K562 (cell line): ENCODE measurements around the gene SLC6A20. TPM values are rescaled to one million over a fixed set of nuclear protein-coding genes. Genes with fewer than 3 reads are reported as not detected.

Source experiments
- FOXA3 ChIP-seq, 2 experiments: fragments of 450-650 bp in 1 of 2; sonication (generic) in 1 of 2; formaldehyde crosslinking; IDR thresholded peaks in 1 of 2; conservative IDR thresholded peaks in 1 of 2; 2 replicates each; pipeline versions ENCODE4 v1.4.0 to v1.8.0; 2020 to 2022; ENCODE audit warnings: mild to moderate bottlenecking in 2 of 2, missing genetic modification reagents in 1 of 2
- FOXJ3 ChIP-seq: sonication (generic); formaldehyde crosslinking; IDR thresholded peaks from 2 replicates; pipeline ENCODE4 v1.4.0; 2020; ENCODE audit warnings: mild to moderate bottlenecking, missing genetic modification reagents
- GABPA ChIP-seq: fragments of 200-800 bp; sonication (Bioruptor generic); conservative IDR thresholded peaks from 2 replicates; pipeline ENCODE4 v1.6.1; 2016; ENCODE audit warnings: low read depth, missing genetic modification characterization, missing compliant biosample characterization
- MBD2 ChIP-seq: sonication (generic); IDR thresholded peaks from 2 replicates; pipeline ENCODE4 v1.6.1; 2016; ENCODE audit warnings: low read depth, borderline replicate concordance
- MCM3 ChIP-seq: fragments of 450-650 bp; IDR thresholded peaks from 2 replicates; pipeline ENCODE4 v1.6.1; 2016
- NFE2L1 ChIP-seq: fragments of 450-650 bp; IDR thresholded peaks from 2 replicates; pipeline ENCODE4 v1.6.1; 2016; ENCODE audit warnings: missing genetic modification characterization, low read depth, mild to moderate bottlenecking, missing compliant biosample characterization, moderate library complexity, borderline replicate concordance
- NR4A1 ChIP-seq, 2 experiments: fragments of 250-450 bp in 1 of 2; fragments of 450-650 bp in 1 of 2; sonication (Bioruptor Pico) in 1 of 2; IDR thresholded peaks; 2 replicates each; pipeline versions ENCODE4 v1.4.0 to v1.6.1; 2016 to 2020; ENCODE audit warnings: mild to moderate bottlenecking in 2 of 2, missing compliant biosample characterization in 1 of 2, missing genetic modification characterization in 1 of 2, moderate library complexity in 1 of 2
- NRF1 ChIP-seq, 2 experiments: fragments of 450-650 bp; IDR thresholded peaks in 1 of 2; conservative IDR thresholded peaks in 1 of 2; 2 replicates each; pipeline ENCODE4 v1.6.1; 2014; ENCODE audit warnings: mild to moderate bottlenecking in 2 of 2
- SIRT6 ChIP-seq: IDR thresholded peaks from one replicate; pipeline ENCODE4 v1.6.1; 2012; ENCODE audit warnings: low read depth, mild to moderate bottlenecking, control low read depth, inconsistent platforms, low read length, moderate library complexity
- ZNF12 ChIP-seq: sonication (generic); formaldehyde crosslinking; IDR thresholded peaks from 2 replicates; pipeline ENCODE4 v1.4.0; 2020; ENCODE audit warnings: mild to moderate bottlenecking, missing genetic modification reagents
- ZNF174 ChIP-seq: fragments of 250-450 bp; sonication (Bioruptor Pico); IDR thresholded peaks from 2 replicates; pipeline ENCODE4 v1.4.0; 2020; ENCODE audit warnings: mild to moderate bottlenecking
- ZNF3 ChIP-seq: fragments of 250-450 bp; sonication (Bioruptor Pico); IDR thresholded peaks from 2 replicates; pipeline ENCODE4 v1.5.0; 2021; ENCODE audit warnings: mild to moderate bottlenecking, moderate library complexity
- ZNF76 ChIP-seq: fragments of 250-450 bp; sonication (Bioruptor Pico); IDR thresholded peaks from 2 replicates; pipeline ENCODE4 v1.4.0; 2020; ENCODE audit warnings: mild to moderate bottlenecking, moderate library complexity, borderline replicate concordance
- polyA plus RNA-seq, 8 experiments: library from polyadenylated mRNA; depleted of rRNA in 4 of 8; stranded (reverse) in 5 of 8; unstranded in 3 of 8; fragments of >200 nt; fragmentation: Nextera tagmentation in 2 of 8; fragmentation: Illumina TruSeq in 1 of 8; extraction: Ambion mirVana in 2 of 8; extraction: Trizol in 1 of 8; gene quantifications; 2 replicates each; pipeline versions ENCODE4 v1.2.1 to v1.2.3, GENCODE V29; 2011 to 2014; ENCODE audit warnings: inconsistent platforms in 1 of 8, missing spikeins in 1 of 8
- total RNA-seq, 7 experiments: library from RNA; depleted of rRNA in 6 of 7; stranded (reverse); fragments of >200 nt in 6 of 7; fragmentation: Illumina TruSeq in 2 of 7; extraction: Trizol in 2 of 7; gene quantifications; 2 replicates each; pipeline versions ENCODE4 v1.2.1 to v1.2.3, GENCODE V29; 2011 to 2021; ENCODE audit warnings: low replicate concordance in 1 of 7
- TF ChIP-seq, protein P1 (sequence below): fragments of 450-650 bp; IDR thresholded peaks from 2 replicates; pipeline ENCODE4 v1.6.1; 2016
- TF ChIP-seq, protein P2 (sequence below): fragments of 200-400 bp; formaldehyde crosslinking; IDR thresholded peaks from 2 replicates; pipeline ENCODE4 v1.6.1; 2017; ENCODE audit warnings: mild to moderate bottlenecking, low read depth, low read length, moderate library complexity
- TF ChIP-seq, protein P3 (sequence below): sonication (generic); formaldehyde crosslinking; IDR thresholded peaks from 2 replicates; pipeline ENCODE4 v1.9.0; 2022; ENCODE audit warnings: mild to moderate bottlenecking, missing genetic modification reagents

The SLC6A20 gene
- total and polyA plus RNA-seq, 9 of the 15 experiments (the other 6 are each of a cell fraction or from before 2014, with no cell fraction given): not detected

DNA sequence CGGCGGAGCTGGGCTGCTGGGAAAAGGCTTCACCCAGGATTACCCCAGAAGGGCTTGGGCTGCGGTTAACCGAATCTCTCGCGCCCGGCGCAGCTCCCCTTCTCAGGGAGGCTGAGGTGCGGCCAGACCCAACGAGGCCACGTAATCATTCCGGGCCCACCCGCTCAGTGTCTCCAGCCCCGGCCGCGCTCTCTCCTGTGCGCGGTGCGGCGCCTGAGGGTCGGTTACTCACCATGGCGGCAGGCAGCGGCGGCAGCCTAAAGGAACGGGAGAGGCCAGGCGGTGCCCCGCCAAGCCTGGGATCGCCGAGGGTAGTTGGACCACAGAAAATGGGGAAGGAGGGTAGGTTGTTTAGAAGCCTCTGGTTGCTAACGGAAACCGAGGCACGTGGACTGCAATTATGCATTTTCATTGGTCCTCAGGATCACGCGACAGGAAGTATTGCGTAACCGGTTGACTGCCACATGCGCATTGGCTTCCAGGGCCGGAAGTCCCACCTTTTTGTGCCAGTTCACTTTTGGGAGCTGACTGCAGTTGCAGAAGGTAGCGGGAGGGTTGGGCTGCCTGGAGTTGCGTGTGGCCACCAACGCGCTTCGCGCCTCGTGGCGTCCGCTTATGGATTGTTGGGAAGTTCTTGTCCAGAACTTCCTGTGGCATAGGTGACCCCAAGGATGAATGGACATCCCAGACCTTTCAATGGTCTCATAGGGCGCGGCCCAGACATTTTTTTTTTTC, 45.6 kb upstream of the SLC6A20 start, which contains the start of gene LZTFL1 (continued):
- TF ChIP-seq NFE2L1 (tag) (no peak), GABPA (tag) (peak; percentile 97), FOXJ3 (CRISPR knock-in tag) (peak; percentile 37; the same call in 1 of the 2 replicates), ZNF174 (CRISPR knock-in tag) (no peak), ZNF12 (CRISPR knock-in tag) (no peak), FOXA3 (CRISPR knock-in tag; conservative IDR thresholded peaks at IDR 0.05 in 1 of 2, IDR thresholded peaks at IDR 0.05 in 1 of 2) (no peak), MCM3 (no peak), ZNF3 (CRISPR knock-in tag) (no peak), MBD2 (peak; percentile 78; the same call in 1 of the 2 replicates), NR4A1 (CRISPR knock-in tag; IDR thresholded peaks at IDR 0.05) (no peak), NR4A1 (tag; IDR thresholded peaks at IDR 0.05) (no peak), ZNF76 (CRISPR knock-in tag) (peak; percentile 31; the same call in 1 of the 2 replicates), NRF1 (conservative IDR thresholded peaks at IDR 0.05 in 1 of 2, IDR thresholded peaks at IDR 0.05 in 1 of 2) (peak; percentile 86 to 89), SIRT6 (no peak)
- TF ChIP-seq, protein P1, sequence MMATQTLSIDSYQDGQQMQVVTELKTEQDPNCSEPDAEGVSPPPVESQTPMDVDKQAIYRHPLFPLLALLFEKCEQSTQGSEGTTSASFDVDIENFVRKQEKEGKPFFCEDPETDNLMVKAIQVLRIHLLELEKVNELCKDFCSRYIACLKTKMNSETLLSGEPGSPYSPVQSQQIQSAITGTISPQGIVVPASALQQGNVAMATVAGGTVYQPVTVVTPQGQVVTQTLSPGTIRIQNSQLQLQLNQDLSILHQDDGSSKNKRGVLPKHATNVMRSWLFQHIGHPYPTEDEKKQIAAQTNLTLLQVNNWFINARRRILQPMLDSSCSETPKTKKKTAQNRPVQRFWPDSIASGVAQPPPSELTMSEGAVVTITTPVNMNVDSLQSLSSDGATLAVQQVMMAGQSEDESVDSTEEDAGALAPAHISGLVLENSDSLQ: peak; percentile 85
- TF ChIP-seq, protein P2, sequence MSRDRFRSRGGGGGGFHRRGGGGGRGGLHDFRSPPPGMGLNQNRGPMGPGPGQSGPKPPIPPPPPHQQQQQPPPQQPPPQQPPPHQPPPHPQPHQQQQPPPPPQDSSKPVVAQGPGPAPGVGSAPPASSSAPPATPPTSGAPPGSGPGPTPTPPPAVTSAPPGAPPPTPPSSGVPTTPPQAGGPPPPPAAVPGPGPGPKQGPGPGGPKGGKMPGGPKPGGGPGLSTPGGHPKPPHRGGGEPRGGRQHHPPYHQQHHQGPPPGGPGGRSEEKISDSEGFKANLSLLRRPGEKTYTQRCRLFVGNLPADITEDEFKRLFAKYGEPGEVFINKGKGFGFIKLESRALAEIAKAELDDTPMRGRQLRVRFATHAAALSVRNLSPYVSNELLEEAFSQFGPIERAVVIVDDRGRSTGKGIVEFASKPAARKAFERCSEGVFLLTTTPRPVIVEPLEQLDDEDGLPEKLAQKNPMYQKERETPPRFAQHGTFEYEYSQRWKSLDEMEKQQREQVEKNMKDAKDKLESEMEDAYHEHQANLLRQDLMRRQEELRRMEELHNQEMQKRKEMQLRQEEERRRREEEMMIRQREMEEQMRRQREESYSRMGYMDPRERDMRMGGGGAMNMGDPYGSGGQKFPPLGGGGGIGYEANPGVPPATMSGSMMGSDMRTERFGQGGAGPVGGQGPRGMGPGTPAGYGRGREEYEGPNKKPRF: no peak
- TF ChIP-seq, protein P3, sequence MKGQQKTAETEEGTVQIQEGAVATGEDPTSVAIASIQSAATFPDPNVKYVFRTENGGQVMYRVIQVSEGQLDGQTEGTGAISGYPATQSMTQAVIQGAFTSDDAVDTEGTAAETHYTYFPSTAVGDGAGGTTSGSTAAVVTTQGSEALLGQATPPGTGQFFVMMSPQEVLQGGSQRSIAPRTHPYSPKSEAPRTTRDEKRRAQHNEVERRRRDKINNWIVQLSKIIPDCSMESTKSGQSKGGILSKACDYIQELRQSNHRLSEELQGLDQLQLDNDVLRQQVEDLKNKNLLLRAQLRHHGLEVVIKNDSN (CRISPR knock-in tag): peak; percentile 99
